ENCODE measurements around the gene LIN7C.

DNA sequence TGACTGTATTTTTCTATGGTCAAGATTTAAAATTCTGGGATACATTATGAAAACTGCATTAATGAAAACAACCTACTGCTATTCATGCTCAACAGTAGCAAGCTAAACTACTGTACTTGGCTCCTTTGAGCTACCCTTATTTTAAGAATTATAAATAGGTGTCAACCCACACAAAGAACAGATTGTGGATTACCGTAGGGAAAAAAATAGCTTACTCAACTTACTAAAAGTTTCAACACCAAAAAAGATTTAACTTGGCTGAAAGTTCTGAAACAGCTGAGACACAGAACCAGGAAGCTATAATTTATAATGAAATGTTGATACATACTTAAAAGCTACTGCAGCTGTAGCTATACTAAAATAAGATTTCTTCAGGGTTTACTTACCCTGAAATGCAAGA is 10.1 kb downstream of the LIN7C start:
- TF ChIP-seq, protein P1, sequence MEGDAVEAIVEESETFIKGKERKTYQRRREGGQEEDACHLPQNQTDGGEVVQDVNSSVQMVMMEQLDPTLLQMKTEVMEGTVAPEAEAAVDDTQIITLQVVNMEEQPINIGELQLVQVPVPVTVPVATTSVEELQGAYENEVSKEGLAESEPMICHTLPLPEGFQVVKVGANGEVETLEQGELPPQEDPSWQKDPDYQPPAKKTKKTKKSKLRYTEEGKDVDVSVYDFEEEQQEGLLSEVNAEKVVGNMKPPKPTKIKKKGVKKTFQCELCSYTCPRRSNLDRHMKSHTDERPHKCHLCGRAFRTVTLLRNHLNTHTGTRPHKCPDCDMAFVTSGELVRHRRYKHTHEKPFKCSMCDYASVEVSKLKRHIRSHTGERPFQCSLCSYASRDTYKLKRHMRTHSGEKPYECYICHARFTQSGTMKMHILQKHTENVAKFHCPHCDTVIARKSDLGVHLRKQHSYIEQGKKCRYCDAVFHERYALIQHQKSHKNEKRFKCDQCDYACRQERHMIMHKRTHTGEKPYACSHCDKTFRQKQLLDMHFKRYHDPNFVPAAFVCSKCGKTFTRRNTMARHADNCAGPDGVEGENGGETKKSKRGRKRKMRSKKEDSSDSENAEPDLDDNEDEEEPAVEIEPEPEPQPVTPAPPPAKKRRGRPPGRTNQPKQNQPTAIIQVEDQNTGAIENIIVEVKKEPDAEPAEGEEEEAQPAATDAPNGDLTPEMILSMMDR (IDR thresholded peaks at IDR 0.05; ENCODE audit: control extremely low read depth in 1 of 3, insufficient read depth in 1 of 3, low read depth in 1 of 3, low read length in 3 of 3) = no peak
- no peak for TF ChIP-seq CHD1 (IDR thresholded peaks at IDR 0.05; ENCODE audit: low read depth, low read length)
- no peak for TF ChIP-seq SP1 (IDR thresholded peaks at IDR 0.05; ENCODE audit: low read depth, low read length)
- no peak for TF ChIP-seq POLR2A (IDR thresholded peaks at IDR 0.05; ENCODE audit: control extremely low read depth in 1 of 2, low read depth in 2 of 2, low read length in 2 of 2)
